Subcutaneous adipose tissue (tissue), 4 donors: Measurements from ENCODE around the gene INO80B. TPM values are rescaled to one million over a fixed set of nuclear protein-coding genes. Genes with fewer than 3 reads are reported as not detected.

Experiments used
- CTCF ChIP-seq: fragments of 450-650 bp; IDR thresholded peaks from one replicate; pipeline ENCODE4 v1.5.1; 2016; ENCODE audit warnings: low read depth, mild to moderate bottlenecking, control low read depth, antibody characterized with exemption, moderate library complexity
- total RNA-seq, 4 donors: library from RNA; depleted of rRNA; stranded (reverse); fragments of >200 nt; gene quantifications; one replicate each; pipeline ENCODE4 v1.1.0, GENCODE V29; 2016

The INO80B gene
- total RNA-seq, 4 donors from 2014 or later, result 0.65 to 29.4 (median 12.4) TPM

DNA sequence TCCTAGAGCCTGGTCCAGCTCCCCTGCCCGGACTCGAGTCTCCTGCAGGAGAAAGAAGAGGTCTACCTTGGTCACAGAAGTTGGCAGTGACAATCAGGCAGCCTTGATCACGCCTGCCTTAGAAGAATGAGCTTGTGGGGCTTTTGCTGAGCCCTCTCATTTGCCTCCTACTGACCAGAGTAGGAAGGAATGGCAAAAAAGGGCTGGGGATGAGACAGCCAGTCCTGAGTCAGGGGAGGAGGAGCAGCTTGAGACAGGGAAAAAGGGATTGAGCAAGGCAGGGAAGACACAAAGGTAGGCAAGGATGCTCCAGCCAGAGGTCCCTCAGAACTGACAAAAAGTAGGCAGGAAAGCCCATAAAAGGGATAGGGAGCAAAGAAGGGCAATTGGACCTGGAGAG, 27.3 kb upstream of the INO80B start:
- TF ChIP-seq CTCF, result no peak

- TF ChIP-seq CTCF, result no peak
Observed at GRCh38 chr2:74428675-74429074, 26.2 kb upstream of the INO80B start.

DNA sequence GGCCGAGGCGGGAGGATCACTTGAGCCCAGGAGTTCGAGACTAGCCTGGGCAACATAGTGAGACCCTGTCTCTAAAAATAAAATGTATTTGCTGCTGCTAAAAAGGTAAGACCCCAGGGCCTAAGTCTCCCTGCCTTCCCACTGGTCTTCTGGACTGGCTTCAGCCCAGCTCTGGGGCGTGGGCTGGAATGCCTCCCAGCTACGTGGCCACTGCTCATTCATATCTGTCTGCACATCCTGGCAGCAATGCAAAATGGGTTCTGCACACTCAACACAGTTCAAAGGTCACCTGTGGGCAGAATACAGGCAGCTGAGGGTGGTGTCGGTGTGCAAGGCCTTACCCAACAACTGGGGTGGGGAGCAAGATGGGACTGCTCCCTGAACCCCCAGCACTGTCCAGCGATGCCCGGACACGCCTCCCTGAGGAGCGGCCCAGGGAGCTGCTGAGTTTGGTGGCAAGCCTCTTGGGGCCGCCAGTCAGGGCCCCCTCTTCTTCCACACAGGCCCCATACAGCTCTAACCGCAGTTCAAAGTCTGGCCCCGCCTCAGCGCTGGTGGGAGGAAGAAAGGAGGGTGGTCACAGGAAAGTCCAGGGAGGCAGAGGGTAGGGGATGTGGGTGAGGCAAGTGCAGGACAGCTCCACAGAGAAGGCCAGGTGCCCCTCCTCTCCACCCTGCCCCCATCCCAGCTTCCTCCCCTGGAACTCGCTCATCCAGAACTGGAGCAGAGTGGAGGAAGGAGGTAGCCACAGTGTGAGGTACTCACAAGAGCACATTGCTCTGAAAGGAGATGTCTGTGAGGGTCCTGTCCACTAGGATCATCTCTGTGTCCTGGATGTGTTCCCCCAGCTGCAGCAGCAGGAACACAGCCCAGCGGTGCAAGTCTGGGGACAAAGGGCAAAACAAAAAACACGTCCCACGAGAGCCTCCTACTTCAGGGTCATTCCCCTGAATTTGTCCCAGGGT, 25.1 kb upstream of the INO80B start:
- no peak for TF ChIP-seq CTCF

DNA sequence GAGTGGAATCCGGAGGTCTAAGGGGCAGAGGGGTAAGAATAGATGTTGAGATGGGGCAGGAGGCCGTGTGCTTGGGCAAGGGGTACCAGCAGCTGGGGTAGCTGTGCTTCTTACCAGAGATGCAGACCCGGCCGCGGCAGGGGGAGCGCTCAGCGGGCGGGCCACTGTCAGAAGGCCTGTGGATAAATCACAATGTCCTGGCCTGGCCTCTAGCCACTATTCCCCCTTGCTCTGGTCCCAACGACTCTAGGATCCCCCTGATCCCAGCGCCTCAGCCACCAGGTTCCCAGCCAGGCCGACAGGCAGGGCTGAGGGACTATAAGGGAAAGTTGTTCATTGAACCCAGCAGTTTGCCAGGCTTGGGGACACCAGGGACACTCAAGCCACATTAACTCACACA, 24.4 kb upstream of the INO80B start:
- no peak for TF ChIP-seq CTCF

- TF ChIP-seq CTCF, result no peak
Observed at GRCh38 chr2:74436111-74436805, 18.6 kb upstream of the INO80B start.

GRCh38 chr2:74436848-74437695, 17.8 kb upstream of the INO80B start:
- no peak for TF ChIP-seq CTCF
